NOMO-1 (cell line): ENCODE data around the gene HNRNPM.
A peak's percentile ranks its signal among the peaks of the same experiment; 100 is the strongest.
"Not testable (repeated sequence)": the region's sequence is repeated elsewhere in the genome, so short reads cannot be mapped to it uniquely, and the experiment has no call there.

Experiments
- DNase-seq, 2 experiments: peaks; one replicate each; lab custom pipeline; 2025; ENCODE audit not compliant: unreplicated experiment in 2 of 2; lab: John Stamatoyannopoulos, UW

Gene HNRNPM

GRCh38 chr19:8444677-8445487 is at the start of gene HNRNPM:
Gene HNRNPM, plus strand, starts transcription at chr19:8444975. Its CDS starts 24 bp downstream, at chr19:8444999.
- DNase-seq = peak; percentile 98 to 99

- DNase-seq = no peak
Measured at GRCh38 chr19:8395621-8396082, 49.1 kb upstream of the HNRNPM start.

GRCh38 chr19:8396185-8396562 is 48.6 kb upstream of the HNRNPM start:
- DNase-seq = no peak

- peak; percentile 34 to 60 for DNase-seq
Measured at GRCh38 chr19:8396563-8397203, 48.1 kb upstream of the HNRNPM start.

GRCh38 chr19:8397271-8397670 is 47.5 kb upstream of the HNRNPM start:
- DNase-seq = no peak

GRCh38 chr19:8397746-8398310 is 46.9 kb upstream of the HNRNPM start:
- no peak for DNase-seq

GRCh38 chr19:8398311-8398771 is 46.4 kb upstream of the HNRNPM start:
- no peak for DNase-seq

- DNase-seq = no peak
Measured at GRCh38 chr19:8399681-8400188, 45.0 kb upstream of the HNRNPM start.

- DNase-seq = no peak
Measured at GRCh38 chr19:8401981-8402411, 42.8 kb upstream of the HNRNPM start.

- DNase-seq = no peak
Measured at GRCh38 chr19:8403098-8403819, 41.5 kb upstream of the HNRNPM start.

GRCh38 chr19:8403820-8404109 is 41.0 kb upstream of the HNRNPM start:
- no peak for DNase-seq

GRCh38 chr19:8404391-8405151 is 40.2 kb upstream of the HNRNPM start:
- no peak for DNase-seq

GRCh38 chr19:8410718-8411117 is 34.1 kb upstream of the HNRNPM start:
- not testable (repeated sequence) for DNase-seq

GRCh38 chr19:8412783-8413628 is 31.8 kb upstream of the HNRNPM start, which contains the start of gene MARCHF2:
Gene MARCHF2, plus strand, starts transcription at chr19:8413305. Its CDS starts 8,536 bp downstream, at chr19:8421841.
- peak; percentile 86 to 96 for DNase-seq

GRCh38 chr19:8413629-8413995 is 31.2 kb upstream of the HNRNPM start:
- no peak for DNase-seq

GRCh38 chr19:8416796-8417195 is 28.0 kb upstream of the HNRNPM start:
- DNase-seq = no peak

- DNase-seq = no peak
Measured at GRCh38 chr19:8421484-8422461, 23.0 kb upstream of the HNRNPM start.

GRCh38 chr19:8423817-8424223 is 21.0 kb upstream of the HNRNPM start:
- peak; percentile 75 to 84 for DNase-seq
